HepG2 (cell line): ENCODE results near the gene RASL10B. TPM values are rescaled to one million over a fixed set of nuclear protein-coding genes. Genes with fewer than 3 reads are reported as not detected.
A peak's percentile ranks its signal among the peaks of the same experiment; 100 is the strongest.

Experiments
- CREB1 ChIP-seq, 2 experiments: fragments of 450-650 bp in 1 of 2; IDR thresholded peaks; 2 replicates each; pipeline ENCODE4 v1.6.1; 2016 to 2017; ENCODE audit warnings: control low read depth in 1 of 2, mild to moderate bottlenecking in 1 of 2, missing compliant biosample characterization in 1 of 2, missing genetic modification characterization in 1 of 2
- JDP2 ChIP-seq: sonication (generic); formaldehyde crosslinking; IDR thresholded peaks from 2 replicates; pipeline ENCODE4 v1.8.1; 2022; ENCODE audit warnings: missing genetic modification reagents, borderline replicate concordance
- KLF16 ChIP-seq, 2 experiments: sonication (generic) in 1 of 2; formaldehyde crosslinking in 1 of 2; IDR thresholded peaks; 2 replicates each; pipeline versions ENCODE4 v1.6.1 to v1.8.0; 2016 to 2023; ENCODE audit warnings: missing genetic modification reagents in 2 of 2, missing compliant biosample characterization in 1 of 2
- MAFK ChIP-seq, 2 experiments: IDR thresholded peaks in 1 of 2; conservative IDR thresholded peaks in 1 of 2; 2 replicates each; pipeline ENCODE4 v1.6.1; 2011; ENCODE audit warnings: improper control_type of control experiment in 2 of 2, low read length in 2 of 2
- MXD3 ChIP-seq: IDR thresholded peaks from 2 replicates; pipeline ENCODE4 v1.6.1; 2016; ENCODE audit warnings: mild to moderate bottlenecking, missing biosample characterization, missing genetic modification reagents
- NFKB2 ChIP-seq: sonication (generic); formaldehyde crosslinking; IDR thresholded peaks from 2 replicates; pipeline ENCODE4 v1.4.0; 2020; ENCODE audit warnings: missing genetic modification reagents, borderline replicate concordance
- NRL ChIP-seq: sonication (generic); formaldehyde crosslinking; IDR thresholded peaks from 2 replicates; pipeline ENCODE4 v1.5.0; 2020; ENCODE audit warnings: missing genetic modification reagents, mild to moderate bottlenecking, moderate library complexity, borderline replicate concordance
- PATZ1 ChIP-seq: sonication (generic); formaldehyde crosslinking; IDR thresholded peaks from 2 replicates; pipeline ENCODE4 v1.4.0; 2020; ENCODE audit warnings: missing genetic modification reagents
- POLR2AphosphoS2 ChIP-seq: IDR thresholded peaks from 2 replicates; pipeline ENCODE4 v1.6.1; 2011; ENCODE audit warnings: low read depth, low read length, improper control_type of control experiment
- RAD51 ChIP-seq: fragments of 450-650 bp; IDR thresholded peaks from 2 replicates; pipeline ENCODE4 v1.6.1; 2016; ENCODE audit warnings: borderline replicate concordance
- SAP130 ChIP-seq: IDR thresholded peaks from 2 replicates; pipeline ENCODE4 v1.6.1; 2016; ENCODE audit warnings: low read depth
- SIX1 ChIP-seq: sonication (generic); formaldehyde crosslinking; IDR thresholded peaks from 2 replicates; pipeline ENCODE4 v1.4.0; 2020; ENCODE audit warnings: missing genetic modification reagents, borderline replicate concordance
- SOX6 ChIP-seq, 2 experiments: fragments of 450-650 bp in 1 of 2; sonication (generic) in 1 of 2; formaldehyde crosslinking in 1 of 2; IDR thresholded peaks; 2 replicates each; pipeline versions ENCODE4 v1.4.0 to v1.6.1; 2017 to 2020; ENCODE audit warnings: antibody characterized with exemption in 1 of 2, mild to moderate bottlenecking in 1 of 2, missing genetic modification reagents in 1 of 2
- TBX2 ChIP-seq: sonication (generic); formaldehyde crosslinking; IDR thresholded peaks from 2 replicates; pipeline ENCODE4 v1.5.0; 2020; ENCODE audit warnings: missing genetic modification reagents, mild to moderate bottlenecking, borderline replicate concordance
- ZIK1 ChIP-seq: sonication (generic); formaldehyde crosslinking; IDR thresholded peaks from 2 replicates; pipeline ENCODE4 v1.5.0; 2020; ENCODE audit warnings: mild to moderate bottlenecking, low read depth, missing genetic modification reagents, borderline replicate concordance
- ZNF260 ChIP-seq: sonication (generic); formaldehyde crosslinking; IDR thresholded peaks from 2 replicates; pipeline ENCODE4 v1.4.0; 2020; ENCODE audit warnings: missing genetic modification reagents, low read depth, mild to moderate bottlenecking, borderline replicate concordance
- ZNF317 ChIP-seq: sonication (generic); formaldehyde crosslinking; IDR thresholded peaks from 2 replicates; pipeline ENCODE4 v1.5.0; 2020; ENCODE audit warnings: mild to moderate bottlenecking, missing genetic modification reagents
- ZNF670 ChIP-seq: sonication (generic); formaldehyde crosslinking; IDR thresholded peaks from 2 replicates; pipeline ENCODE4 v1.8.0; 2022; ENCODE audit warnings: mild to moderate bottlenecking, missing genetic modification reagents, borderline replicate concordance
- ZNF687 ChIP-seq: sonication (generic); formaldehyde crosslinking; IDR thresholded peaks from 2 replicates; pipeline ENCODE4 v1.5.1; 2020; ENCODE audit warnings: mild to moderate bottlenecking, missing genetic modification reagents, moderate library complexity
- ZNF766 ChIP-seq: sonication (generic); formaldehyde crosslinking; IDR thresholded peaks from 2 replicates; pipeline ENCODE4 v1.5.0; 2020; ENCODE audit warnings: missing genetic modification reagents, borderline replicate concordance
- polyA plus RNA-seq, 8 experiments: library from polyadenylated mRNA; depleted of rRNA in 3 of 8; stranded (reverse) in 7 of 8; unstranded in 1 of 8; fragments of >200 nt; fragmentation: Illumina TruSeq in 4 of 8; extraction: Trizol in 4 of 8; gene quantifications; 2 replicates each; pipeline versions ENCODE4 v1.2.1 to v1.2.3, GENCODE V29; 2011 to 2016; ENCODE audit warnings: low read depth in 4 of 8, missing spikeins in 1 of 8, mixed read lengths in 1 of 8; ENCODE audit not compliant: insufficient read depth in 1 of 8
- total RNA-seq, 5 experiments: library from RNA; depleted of rRNA; stranded (reverse); fragments of >200 nt; fragmentation: Illumina TruSeq; extraction: Trizol; gene quantifications; 2 replicates each; pipeline ENCODE4 v1.2.3, GENCODE V29; 2016; ENCODE audit warnings: low read depth in 1 of 5

Gene RASL10B
- total and polyA plus RNA-seq, 2 of the 13 experiments (the other 11 are each of a cell fraction or from before 2014, with no cell fraction given): 8.8 to 11.0 TPM

- TF ChIP-seq ZNF317 (CRISPR knock-in tag) (no peak), ZNF260 (no peak), TBX2 (0 out of 2 replicates have a peak, but pooled peaks have one; percentile 44), KLF16 (CRISPR knock-in tag; IDR thresholded peaks at IDR 0.05) (0 out of 4 replicates have a peak, but pooled peaks of 1 of the 2 experiments have one; percentile 27), JDP2 (no peak), MAFK (conservative IDR thresholded peaks at IDR 0.05 in 1 of 2, IDR thresholded peaks at IDR 0.05 in 1 of 2; ENCODE audit: low read length in 2 of 2) (no peak), POLR2AphosphoS2 (no peak), PATZ1 (peak; percentile 95), ZNF687 (peak; percentile 49; the same call in 1 of the 2 replicates), ZNF766 (CRISPR knock-in tag) (no peak), SIX1 (CRISPR knock-in tag) (no peak), ZIK1 (CRISPR knock-in tag) (no peak), SAP130 (peak; percentile 58), NRL (CRISPR knock-in tag) (no peak), ZNF670 (CRISPR knock-in tag) (no peak), SOX6 (IDR thresholded peaks at IDR 0.05) (no peak), SOX6 (CRISPR knock-in tag; IDR thresholded peaks at IDR 0.05) (0 out of 2 replicates have a peak, but pooled peaks have one; percentile 18), CREB1 (IDR thresholded peaks at IDR 0.05) (no peak), CREB1 (CRISPR knock-in tag; IDR thresholded peaks at IDR 0.05) (no peak), RAD51 (no peak), MXD3 (no peak), NFKB2 (CRISPR knock-in tag) (peak; percentile 34; the same call in 1 of the 2 replicates)
These were observed at the start of gene RASL10B (continued) for GRCh38 chr17:35731239-35731916.
